KBM-7 (cell line): ENCODE results near the gene CUEDC1.
A peak's percentile ranks its signal among the peaks of the same experiment; 100 is the strongest.

Experiments used
- DNase-seq: peaks from one replicate; pipeline ENCODE4 v3.0.0-alpha.2; 2015
- in situ Hi-C: fragments of 300-500 bp; cut with MboI; formaldehyde crosslinking; loops from 2 replicates; pipeline ENCODE4 v1.14.3; 2020; ENCODE audit warnings: low sequenced_read_pairs, low pct_unique_long_range_greater_than_20kb, mixed read lengths

The CUEDC1 gene

DNA sequence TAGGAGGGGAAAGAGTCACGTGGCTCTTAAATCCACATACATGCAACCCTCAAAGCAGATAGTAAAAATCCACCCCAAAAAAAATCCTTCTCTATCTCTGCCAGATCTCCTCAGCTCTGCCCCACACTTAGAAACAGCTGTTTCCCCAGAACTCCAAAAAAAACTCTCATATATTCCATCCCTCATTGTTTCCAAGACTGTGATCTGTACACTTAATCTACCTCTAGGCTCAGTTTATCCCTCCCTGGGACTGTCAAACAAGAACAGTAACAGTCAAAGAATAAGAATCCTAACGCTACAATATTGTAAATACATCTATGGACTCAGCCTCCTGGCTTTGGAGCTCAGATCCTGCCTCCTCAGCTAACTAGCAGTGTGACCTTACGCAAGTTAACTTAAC lies 11.6 kb downstream of the CUEDC1 start:
- no peak for DNase-seq
- in situ Hi-C loops, result no loop called here

DNA sequence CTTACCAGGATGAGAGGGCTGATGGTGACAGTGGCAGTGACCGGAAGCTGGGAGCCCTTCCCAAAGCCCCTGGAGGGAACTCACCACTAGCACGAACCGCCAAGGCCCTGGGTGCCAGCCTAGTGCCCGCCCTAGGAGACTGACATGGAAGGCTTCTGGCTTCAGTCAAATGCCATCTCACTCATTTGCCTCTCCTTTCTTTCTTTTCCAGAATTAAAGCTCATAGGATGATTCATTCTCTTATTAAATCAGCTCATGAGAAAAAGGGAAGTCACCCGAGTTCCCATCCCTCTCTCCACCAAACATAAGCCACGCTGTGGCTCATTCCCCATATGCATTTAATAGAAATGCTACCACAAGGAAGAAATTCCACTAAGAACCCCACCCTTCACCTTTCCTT lies 12.1 kb downstream of the CUEDC1 start:
- no peak for DNase-seq
- in situ Hi-C loops, result no loop called here

DNA sequence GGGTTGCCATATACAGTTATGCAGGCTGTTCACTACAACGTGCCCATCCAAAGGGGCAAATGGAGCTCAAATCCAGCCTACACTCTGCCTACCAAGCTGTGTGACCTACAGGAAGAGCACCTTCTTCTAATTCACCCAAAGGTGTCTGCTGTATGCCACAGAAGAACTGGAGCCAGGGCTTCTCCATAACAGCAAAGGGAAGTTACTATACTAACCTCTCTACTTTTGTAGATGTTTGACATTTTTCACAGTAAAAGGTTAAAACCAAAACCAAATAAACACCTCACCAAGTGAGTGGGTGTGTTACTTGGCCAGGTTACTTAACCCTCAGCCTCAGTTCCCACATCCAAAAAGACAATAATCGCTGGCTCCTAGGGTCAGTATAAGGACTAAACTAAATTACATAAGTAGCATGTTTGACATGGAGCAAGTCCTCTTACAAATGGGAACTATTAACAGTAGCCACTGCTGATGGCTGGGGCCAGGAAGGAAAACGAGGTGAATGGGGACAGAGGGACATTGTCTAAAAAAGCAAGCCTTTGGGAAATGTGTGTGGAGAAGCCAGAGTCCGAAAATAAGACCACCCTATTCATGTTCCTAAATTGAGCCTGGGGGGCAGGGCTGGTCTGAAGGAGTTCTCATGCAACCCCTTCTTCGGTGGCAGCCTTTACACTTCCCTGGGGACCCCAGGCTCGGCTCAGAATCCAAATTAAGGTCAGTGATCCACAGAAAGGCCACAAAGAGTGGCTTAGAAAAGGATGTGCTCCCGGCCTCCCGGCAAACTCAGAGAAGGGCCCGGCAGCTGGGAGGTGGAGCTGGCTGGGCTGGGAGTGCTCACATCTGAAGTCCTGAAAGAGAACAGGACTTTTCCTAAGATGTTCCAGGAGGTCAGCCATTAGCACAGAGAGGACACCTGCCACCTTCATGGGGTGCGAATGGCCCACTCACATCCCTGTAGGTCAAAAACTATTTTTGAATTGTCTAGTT lies 13.5 kb downstream of the CUEDC1 start:
- no peak for DNase-seq
- in situ Hi-C loops, result no loop called here

DNA sequence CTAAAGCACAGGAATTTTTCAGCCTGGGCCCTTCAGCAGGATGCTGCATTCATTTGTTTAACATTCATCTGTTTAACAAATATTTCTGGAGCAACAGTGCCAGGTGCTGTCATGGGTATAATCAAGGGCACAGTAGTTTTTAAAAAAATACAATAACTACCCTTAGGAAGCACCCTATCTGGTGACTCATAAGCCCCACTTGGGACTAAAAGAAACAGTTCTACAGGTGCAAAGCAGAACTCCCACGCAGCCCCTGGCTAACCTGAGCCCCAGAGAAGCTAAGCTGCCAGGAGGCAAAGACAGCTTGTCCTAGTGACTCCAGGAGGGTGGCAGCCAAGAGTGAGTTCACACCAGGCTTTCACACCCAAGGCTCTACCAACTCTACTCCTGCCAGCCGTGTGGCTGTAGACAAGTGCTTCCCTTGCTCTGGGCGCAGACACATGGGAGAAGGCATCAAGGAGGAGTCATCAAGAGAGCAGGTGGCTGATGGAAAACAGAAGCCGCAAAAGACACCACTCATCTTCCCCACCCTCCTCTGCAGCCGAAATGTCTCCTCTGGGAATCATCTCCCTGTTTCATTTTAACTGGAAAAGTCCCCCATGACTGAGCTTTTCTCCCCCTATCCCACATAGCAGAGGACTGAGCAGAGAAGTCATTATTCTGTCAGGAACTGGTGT lies 14.4 kb downstream of the CUEDC1 start:
- no peak for DNase-seq
- in situ Hi-C loops, result no loop called here

DNA sequence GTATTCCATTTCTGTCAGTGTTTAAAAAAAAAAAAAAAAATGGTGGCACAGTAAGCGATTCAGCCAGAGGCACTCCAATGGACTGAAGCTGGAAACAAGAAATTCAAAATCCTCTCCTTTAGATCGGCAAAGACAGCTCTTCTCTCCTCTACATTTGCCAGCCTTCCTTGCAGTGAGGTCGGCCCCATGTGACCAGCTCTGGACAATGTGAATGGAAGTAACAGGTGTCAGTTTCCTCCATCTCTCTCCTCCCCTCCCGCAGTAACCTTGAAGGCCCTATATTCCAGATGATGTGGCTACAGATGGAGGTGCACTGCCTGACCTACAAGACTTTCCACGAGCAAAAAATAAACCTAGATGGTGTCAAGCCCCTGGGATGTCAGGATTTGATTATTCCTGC lies 15.0 kb downstream of the CUEDC1 start:
- no peak for DNase-seq
- in situ Hi-C loops, result no loop called here

DNA sequence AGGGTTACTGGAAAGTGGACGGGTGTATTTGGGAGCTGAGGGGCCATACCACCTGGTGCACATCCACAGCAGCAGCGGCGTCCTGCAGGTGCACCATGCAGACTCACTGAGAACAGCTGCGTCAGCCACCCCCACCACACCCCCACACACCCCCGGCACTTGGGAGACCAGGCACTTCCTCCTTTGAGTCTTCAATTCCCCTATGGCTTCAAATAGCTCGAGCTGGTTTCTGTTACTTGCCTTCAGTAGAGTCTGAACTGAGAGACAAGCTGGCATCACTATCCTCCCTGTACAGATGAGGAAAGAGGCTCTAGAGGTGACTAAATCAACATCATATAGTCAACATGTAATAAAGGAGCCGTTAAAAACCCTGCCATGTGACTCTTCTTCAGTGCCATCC lies 15.4 kb downstream of the CUEDC1 start:
- in situ Hi-C loops, result no loop called here
- DNase-seq, result peak; percentile 80

DNA sequence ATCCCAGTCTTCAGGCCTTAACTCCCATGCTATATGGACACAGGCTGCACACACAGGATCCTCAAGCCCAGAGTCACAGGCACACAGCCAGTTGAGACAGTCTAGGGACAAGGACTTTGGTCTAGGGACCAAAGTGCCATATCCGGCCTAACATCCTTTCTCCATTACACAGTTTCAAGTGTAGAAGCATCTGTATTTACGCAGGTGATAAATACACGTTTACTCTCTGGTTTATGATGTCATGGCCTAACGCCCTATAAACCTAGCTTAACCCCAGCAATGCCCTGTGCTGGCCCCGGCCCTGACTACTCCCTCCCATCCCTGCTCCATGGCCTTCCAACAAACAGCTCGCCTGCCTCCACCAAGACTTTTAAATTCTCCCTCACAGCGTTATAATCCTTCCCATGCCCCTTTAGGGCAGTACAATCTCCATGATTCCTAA lies 17.1 kb downstream of the CUEDC1 start:
- DNase-seq, result no peak
- in situ Hi-C loops, result no loop called here

DNA sequence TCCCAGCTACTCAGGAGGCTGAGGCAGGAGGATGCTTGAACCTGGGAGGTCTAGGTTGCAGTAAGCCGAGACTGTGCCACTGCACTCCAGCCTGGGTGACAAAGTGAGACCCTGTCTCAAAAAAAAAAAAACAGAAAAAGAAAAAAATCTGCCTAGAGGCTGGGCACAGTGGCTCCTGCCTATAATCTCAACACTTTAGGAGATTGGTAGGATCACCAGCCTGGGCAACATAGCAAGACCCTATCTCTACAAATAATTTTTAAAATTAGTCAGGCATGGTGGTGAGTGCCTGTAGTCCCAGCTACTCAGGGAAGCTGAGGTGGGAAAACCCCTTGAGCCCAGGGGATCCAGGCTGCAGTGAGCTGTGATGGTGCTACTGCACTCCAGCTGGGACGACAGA lies 17.7 kb downstream of the CUEDC1 start:
- in situ Hi-C loops, result no loop called here
- no peak for DNase-seq

DNA sequence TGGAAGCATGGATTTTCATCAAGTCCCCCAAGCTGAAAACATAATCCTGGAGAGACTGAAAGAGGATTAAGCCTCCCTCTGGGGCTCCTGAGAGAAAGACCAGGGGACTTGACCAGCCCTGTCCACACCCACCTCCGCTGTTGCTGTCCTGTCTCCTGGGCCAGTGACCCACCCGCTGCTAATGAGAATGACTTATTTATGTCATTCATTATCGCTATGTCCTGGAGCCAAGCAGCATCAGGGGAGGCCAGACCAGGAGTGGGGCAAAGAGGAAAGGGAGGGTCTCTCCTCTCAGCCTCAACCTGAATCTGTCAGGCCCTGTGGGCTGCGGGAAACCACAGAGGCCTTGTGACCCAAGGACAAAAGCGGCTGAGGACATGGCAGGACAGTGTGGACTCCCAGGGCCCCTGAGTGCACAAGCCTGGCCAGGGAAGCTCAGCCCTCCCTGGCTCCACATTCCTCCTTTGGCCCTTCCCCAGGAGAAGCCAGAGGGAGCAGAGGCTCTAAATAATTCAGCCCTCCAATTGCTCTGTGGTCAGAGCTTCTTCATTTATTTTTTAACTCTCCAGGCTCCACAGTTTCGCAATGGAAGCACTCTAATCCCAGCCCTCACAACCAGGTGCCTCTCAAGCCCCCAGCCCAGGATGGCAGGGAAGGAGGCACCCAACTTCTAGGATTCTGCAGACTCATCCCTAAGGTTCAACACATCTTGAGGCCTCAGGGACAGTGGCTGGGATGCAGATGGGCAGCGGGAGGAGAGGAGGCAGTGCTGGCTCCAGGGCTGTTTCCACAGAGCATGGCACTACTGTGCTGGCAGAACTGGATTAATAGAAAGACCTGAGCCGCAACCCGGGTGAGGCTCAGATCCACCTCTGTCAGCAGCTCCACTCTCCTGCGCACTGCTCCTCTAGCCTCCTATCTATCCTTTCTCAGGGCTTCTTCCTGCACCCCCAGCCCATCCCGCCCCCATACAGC lies 19.1 kb downstream of the CUEDC1 start:
- in situ Hi-C loops, result no loop called here
- peak; percentile 38 for DNase-seq

DNA sequence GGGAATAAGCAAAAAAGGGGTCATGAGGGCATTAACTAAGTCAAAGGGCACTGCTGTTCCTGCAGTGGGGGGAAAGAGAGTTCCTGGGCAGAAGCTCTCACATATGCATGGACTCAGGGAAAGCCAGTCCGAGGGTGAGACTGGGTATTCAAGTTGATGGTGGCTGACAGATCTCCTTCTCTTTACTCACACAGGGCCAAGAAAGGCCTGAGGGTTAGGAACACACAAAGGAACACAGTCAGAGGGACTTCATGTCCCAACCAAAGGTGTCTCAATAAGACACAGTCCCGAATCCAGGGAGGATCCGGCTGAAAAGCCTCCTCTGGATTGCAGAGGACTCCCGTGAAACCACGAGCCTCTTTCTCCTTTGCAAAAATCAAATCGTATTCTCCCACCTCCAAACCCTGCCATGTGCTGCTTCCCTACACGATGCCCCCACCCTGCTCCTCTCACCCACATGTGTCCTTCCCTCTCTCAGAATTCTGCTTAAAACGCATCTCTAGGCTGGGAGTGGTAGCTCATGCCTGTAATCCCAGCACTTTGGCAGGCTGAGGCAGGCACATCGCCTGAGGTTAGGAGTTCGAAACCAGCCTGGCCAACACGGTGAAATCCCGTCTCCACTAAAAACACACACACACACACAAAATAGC lies 23.6 kb downstream of the CUEDC1 start:
- no peak for DNase-seq
- in situ Hi-C loops, result no loop called here

DNA sequence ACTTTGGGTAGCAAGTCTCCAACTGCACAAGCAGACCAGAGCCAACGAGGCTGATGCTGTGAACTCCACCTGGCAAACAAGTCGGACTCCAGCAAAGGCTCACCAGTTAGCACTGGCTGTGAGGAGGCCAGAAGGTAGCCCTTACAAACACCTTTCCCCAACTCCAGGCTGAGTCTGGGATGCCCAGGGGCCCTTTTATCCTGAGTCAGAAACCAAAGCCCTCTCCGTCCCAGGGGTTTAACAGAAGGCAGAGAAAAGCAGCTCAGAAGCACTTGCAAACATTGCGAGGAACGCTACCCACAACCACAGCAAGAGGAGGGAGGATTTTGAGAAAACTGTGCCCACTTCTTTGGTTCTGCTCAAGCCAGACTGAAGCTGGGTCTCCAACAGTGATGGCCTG lies 25.0 kb downstream of the CUEDC1 start:
- in situ Hi-C loops, result no loop called here
- no peak for DNase-seq

DNA sequence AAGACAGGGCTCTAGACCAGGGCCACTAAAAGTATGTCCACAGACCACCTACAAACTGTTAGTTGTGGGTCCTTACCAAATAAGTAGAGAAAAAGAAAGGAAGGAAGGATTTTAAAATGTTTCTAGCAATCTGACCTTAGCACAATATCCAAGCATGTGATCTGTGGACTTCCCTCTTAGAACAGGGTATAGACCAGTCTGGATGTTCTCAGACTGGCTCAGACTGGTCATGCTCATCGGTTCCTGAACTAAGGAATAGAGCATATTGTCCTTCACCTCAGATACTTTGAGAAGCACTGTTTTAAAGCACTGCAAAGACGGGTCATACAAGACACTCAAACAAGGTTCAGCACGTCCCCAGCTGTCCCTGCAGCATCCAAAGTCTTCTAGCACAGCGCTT lies 25.8 kb downstream of the CUEDC1 start:
- in situ Hi-C loops, result no loop called here
- no peak for DNase-seq

DNA sequence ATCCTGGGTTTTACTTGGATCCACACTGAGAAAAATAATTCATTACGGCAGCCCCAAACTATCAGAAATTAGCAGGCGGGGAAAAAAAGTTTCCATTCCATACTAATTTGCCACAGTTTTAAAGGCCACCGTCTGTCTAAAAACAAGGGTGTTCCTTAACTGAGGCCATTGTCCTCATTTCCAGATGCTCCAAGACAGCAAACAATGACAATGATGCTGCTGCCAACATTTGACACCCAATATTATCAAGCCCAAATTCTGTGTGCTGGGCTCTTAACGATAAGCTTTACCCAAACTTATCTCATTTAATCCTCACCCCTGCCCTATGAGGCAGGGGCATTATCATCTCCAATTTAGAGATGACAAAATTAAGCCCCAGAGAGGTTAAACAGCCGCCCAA lies 26.3 kb downstream of the CUEDC1 start:
- in situ Hi-C loops, result no loop called here
- no peak for DNase-seq

DNA sequence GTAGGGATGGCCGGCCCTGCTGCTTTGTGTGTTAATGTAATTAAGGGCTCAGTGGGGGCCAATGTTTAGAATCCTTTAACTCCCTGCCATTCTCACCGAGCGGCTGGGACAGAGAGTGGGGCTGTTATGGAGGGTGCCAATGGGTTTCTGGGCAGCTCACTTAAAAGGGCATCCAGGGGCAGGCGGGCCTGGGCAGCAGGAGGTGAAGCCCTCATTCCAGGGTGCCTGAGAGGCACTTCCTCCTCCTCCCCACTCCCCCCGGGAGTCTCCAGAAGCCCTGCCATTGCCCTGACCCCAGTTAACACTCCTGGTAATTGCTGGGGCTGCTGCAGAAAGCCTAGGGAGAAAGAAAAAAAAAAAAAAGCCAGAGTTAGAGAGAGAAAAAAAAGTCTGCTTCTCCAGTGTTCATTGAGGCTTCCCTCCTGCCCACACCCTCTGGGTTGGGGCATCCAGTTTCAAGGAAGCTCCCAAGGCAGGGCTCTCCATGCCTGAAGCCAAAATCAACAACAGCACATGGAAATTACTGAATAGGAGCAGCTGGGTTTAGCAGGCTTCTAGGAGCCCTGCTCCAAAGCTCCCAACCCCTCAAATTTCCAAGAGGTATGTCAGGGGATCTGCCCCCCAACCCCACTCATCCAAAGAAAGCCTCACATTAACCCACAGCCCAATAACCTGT lies 28.0 kb downstream of the CUEDC1 start:
- DNase-seq, result no peak
- in situ Hi-C loops, result no loop called here

DNA sequence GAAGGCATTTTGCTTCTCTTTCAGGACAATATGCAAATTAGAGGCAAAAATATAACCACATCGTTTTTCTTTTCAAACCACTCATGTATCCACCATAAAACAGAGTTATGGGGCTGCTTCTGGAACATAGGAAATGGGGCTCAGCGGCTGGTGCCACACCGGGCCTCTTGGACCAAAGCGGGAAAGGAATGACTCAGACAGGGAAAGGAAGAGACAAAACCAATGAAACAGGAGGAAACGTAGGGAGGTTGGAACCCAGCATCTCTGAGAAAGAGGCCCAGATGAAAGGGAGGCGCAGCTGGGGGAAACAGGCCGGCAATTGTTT lies 28.5 kb downstream of the CUEDC1 start:
- in situ Hi-C loops, result no loop called here
- no peak for DNase-seq

DNA sequence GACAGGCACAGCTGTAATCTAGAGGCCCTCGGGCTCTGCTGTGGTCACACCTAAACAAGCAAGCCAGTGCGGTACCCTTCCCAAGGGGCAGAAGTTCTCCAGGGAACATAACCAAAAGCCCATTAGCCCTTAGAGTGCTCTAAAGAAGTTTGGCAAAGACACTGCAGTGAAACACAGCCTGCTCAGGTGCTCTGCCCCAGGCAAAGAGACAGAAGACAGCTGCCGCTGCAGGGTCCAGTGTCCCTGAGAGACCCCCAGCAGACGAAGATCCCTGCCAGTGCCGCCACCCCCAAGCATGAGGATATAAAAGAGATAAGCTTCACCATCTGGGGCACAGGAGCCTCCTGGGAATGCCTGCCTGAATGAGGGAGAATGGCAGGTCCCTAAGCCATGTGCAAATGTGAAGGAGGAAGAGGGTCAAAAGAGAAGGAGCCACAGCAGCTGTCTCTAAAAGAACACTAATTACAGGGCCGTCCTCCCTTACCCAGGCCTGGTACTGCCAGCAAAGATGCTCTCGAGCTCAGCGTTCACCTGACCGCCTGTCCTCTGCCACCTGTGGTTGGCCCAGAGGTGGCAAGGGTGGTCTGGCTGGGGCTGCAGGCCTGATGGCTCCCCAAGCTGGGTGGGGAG lies 29.7 kb downstream of the CUEDC1 start:
- in situ Hi-C loops, result no loop called here

DNA sequence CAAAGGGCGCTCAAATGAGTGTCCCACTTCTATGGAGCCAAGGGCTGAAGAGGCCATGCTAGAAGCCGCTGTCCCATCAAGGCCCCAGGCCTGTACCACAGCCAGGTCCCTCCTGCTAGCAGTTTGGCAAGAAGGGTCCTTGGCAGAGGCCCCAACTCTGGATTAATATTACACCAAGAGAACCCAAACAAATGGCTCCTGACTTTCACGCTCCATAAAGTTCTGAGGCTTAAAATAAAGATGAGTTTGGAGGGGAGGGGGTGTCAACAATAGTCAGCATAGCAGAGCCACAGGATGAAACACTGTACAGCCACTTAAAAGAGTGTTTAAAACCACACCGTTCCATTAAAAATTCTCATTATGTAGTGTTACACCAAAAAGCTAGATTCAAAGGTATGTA lies 30.5 kb downstream of the CUEDC1 start:
- in situ Hi-C loops, result no loop called here
- DNase-seq, result no peak

More for the DNA sequence above, 29.7 kb downstream of the CUEDC1 start:
- DNase-seq, result no peak

DNA sequence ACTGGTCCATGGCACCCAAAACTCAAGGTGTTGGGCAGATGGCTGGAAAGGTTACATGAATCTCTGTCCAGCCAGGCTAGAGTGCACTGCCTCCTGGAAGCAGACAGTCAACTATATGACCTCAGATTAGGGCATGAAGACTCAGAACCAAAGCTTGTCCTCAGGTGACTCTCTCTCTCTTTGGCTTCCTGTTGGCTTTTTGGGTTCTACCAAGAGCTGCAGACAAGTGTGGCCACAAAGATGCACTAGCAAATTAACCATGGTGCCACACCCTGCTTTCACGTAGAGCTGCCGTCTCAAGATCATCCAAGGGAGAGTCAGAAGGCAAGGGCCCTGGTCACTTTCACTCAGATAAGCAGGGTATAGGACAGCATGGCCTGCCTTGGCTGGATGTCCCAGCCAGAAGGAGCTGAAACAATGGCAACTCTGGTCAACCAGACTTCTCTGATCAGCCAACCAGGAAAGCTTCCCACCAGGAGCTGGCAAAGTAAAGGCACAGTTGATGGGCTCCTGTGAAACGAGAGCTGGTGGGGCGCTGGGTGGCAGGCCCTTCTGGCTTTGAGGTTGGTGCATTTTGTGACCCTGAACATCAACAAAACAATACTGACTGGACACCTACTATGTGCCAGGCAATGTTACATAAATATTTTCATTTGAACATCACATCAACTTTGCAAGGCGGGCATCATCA lies 31.9 kb downstream of the CUEDC1 start:
- in situ Hi-C loops, result no loop called here
- no peak for DNase-seq
